IMR-90 (cell line): ENCODE measurements around the gene ITPK1. TPM values are rescaled to one million over a fixed set of nuclear protein-coding genes. Genes with fewer than 3 reads are reported as not detected.

ENCODE experiments used
- ATAC-seq: fragments of 200-7000 bp; cut with Tn5 transposase; 2 replicates; pipeline ENCODE4 v1.9.1; 2020; ENCODE audit warnings: low read depth, mild to moderate bottlenecking, moderate library complexity
- BruUV-seq: library from RNA; stranded (reverse); fragments of 400-500 nt; replicated peaks from 2 replicates; lab custom pipeline; 2021; lab: Mats Ljungman, UMichigan
- CTCF ChIA-PET: fragments of 300-600 bp; formaldehyde crosslinking; extraction: SDS; loops from one replicate; lab custom pipeline; 2021; ENCODE audit warnings: antibody characterized with exemption; lab: Yijun Ruan, JAX
- POLR2A ChIA-PET: fragments of 300-600 bp; sonication (Branson Sonifier 250); formaldehyde crosslinking; loops from one replicate; lab custom pipeline; 2022; ENCODE audit warnings: antibody characterized with exemption; ENCODE audit not compliant: unreplicated experiment; lab: Charles Lee
- DNase-seq: peaks from one replicate; pipeline ENCODE4 v3.0.0; 2013
- H2AFZ ChIP-seq: replicated peaks from 2 replicates; pipeline ENCODE3; 2013; ENCODE audit warnings: low read length, mild to moderate bottlenecking; ENCODE audit not compliant: poor library complexity
- H2AK5ac ChIP-seq: 2 replicates; pipeline ENCODE4 v1.6.1; 2013; ENCODE audit warnings: low read depth, low read length, inconsistent platforms
- H2AK9ac ChIP-seq: replicated peaks from 2 replicates; pipeline ENCODE3; 2013; ENCODE audit warnings: mild to moderate bottlenecking, low read depth, low read length, moderate library complexity; ENCODE audit not compliant: poor library complexity
- H2BK120ac ChIP-seq: 2 replicates; pipeline ENCODE4 v1.6.1; 2013; ENCODE audit warnings: low read depth, low read length, inconsistent platforms
- H2BK15ac ChIP-seq: 3 replicates; pipeline ENCODE4 v1.6.1; 2013; ENCODE audit warnings: low read depth, low read length, inconsistent platforms
- H2BK20ac ChIP-seq: 2 replicates; pipeline ENCODE4 v1.6.1; 2013; ENCODE audit warnings: low read depth, mild to moderate bottlenecking, inconsistent platforms, low read length, moderate library complexity
- H2BK5ac ChIP-seq: 2 replicates; pipeline ENCODE4 v1.6.1; 2013; ENCODE audit warnings: mild to moderate bottlenecking, low read depth, low read length, inconsistent platforms; ENCODE audit not compliant: poor library complexity, severe bottlenecking
- H3K14ac ChIP-seq: replicated peaks from 2 replicates; pipeline ENCODE4 v1.6.1; 2013; ENCODE audit warnings: low read depth, low read length, inconsistent platforms
- H3K18ac ChIP-seq: 2 replicates; pipeline ENCODE4 v1.6.1; 2013; ENCODE audit warnings: low read depth, low read length, control low read depth
- H3K23ac ChIP-seq: 2 replicates; pipeline ENCODE4 v1.6.1; 2013; ENCODE audit warnings: low read depth, low read length, inconsistent platforms
- H3K27ac ChIP-seq: 2 replicates; pipeline ENCODE4 v1.5.1; 2013; ENCODE audit warnings: mild to moderate bottlenecking, control low read depth, low read length; ENCODE audit not compliant: insufficient read depth
- H3K27me3 ChIP-seq: 2 replicates; pipeline ENCODE4 v1.6.1; 2013; ENCODE audit warnings: low read length; ENCODE audit not compliant: control insufficient read depth, insufficient read depth
- H3K36me3 ChIP-seq: 2 replicates; pipeline ENCODE4 v1.6.1; 2013; ENCODE audit warnings: low read length, mixed read lengths; ENCODE audit not compliant: control insufficient read depth, insufficient read depth
- H3K4ac ChIP-seq: 2 replicates; pipeline ENCODE4 v1.6.1; 2013; ENCODE audit warnings: low read depth, low read length, inconsistent platforms
- H3K4me1 ChIP-seq: 2 replicates; pipeline ENCODE4 v1.6.1; 2013; ENCODE audit warnings: low read length, mixed read lengths; ENCODE audit not compliant: control insufficient read depth, insufficient read depth
- H3K4me2 ChIP-seq: 2 replicates; pipeline ENCODE4 v1.6.1; 2013; ENCODE audit warnings: low read depth, mild to moderate bottlenecking, control low read depth, low read length, moderate library complexity
- H3K4me3 ChIP-seq: 2 replicates; pipeline ENCODE4 v1.5.1; 2013; ENCODE audit warnings: low read depth, mild to moderate bottlenecking, control low read depth, low read length, moderate library complexity; ENCODE audit not compliant: insufficient read depth
- H3K56ac ChIP-seq: 2 replicates; pipeline ENCODE4 v1.6.1; 2013; ENCODE audit warnings: low read length, inconsistent platforms; ENCODE audit not compliant: insufficient read depth; ENCODE audit errors: extremely low read depth
- H3K79me1 ChIP-seq, 2 experiments: 2 replicates each; pipeline ENCODE4 v1.6.1; 2013; ENCODE audit warnings: low read length in 2 of 2, inconsistent platforms in 1 of 2, low read depth in 1 of 2
- H3K9ac ChIP-seq: 2 replicates; pipeline ENCODE4 v1.6.1; 2013; ENCODE audit warnings: low read depth, low read length, control low read depth
- H3K9me1 ChIP-seq: 2 replicates; pipeline ENCODE4 v1.6.1; 2013; ENCODE audit warnings: low read length, inconsistent platforms; ENCODE audit not compliant: insufficient read depth
- H3K9me3 ChIP-seq: 2 replicates; pipeline ENCODE4 v1.6.1; 2013; ENCODE audit warnings: low read length; ENCODE audit not compliant: control insufficient read depth, insufficient read depth
- H4K20me1 ChIP-seq: 2 replicates; pipeline ENCODE4 v1.6.1; 2013; ENCODE audit warnings: low read length, inconsistent platforms; ENCODE audit not compliant: insufficient read depth
- H4K5ac ChIP-seq: 2 replicates; pipeline ENCODE4 v1.6.1; 2013; ENCODE audit warnings: mild to moderate bottlenecking, low read depth, low read length, control low read depth
- H4K8ac ChIP-seq, 2 experiments: 2 replicates each; pipeline ENCODE4 v1.6.1; 2013; ENCODE audit warnings: low read depth in 2 of 2, low read length in 2 of 2, control low read depth in 1 of 2, inconsistent platforms in 1 of 2
- H4K91ac ChIP-seq: 2 replicates; pipeline ENCODE4 v1.6.1; 2013; ENCODE audit warnings: low read depth, low read length, inconsistent platforms; ENCODE audit not compliant: insufficient read depth
- BHLHE40 ChIP-seq: fragments of 150-350 bp; IDR thresholded peaks from 2 replicates; pipeline ENCODE4 v1.6.1; 2016; ENCODE audit warnings: mild to moderate bottlenecking, low read depth, low read length
- CEBPB ChIP-seq: IDR thresholded peaks from 2 replicates; pipeline ENCODE4 v1.6.1; 2012; ENCODE audit warnings: low read depth, low read length, improper control_type of control experiment
- CHD1 ChIP-seq: IDR thresholded peaks from 2 replicates; pipeline ENCODE4 v1.6.1; 2012; ENCODE audit warnings: low read depth, low read length, improper control_type of control experiment
- MAFK ChIP-seq: IDR thresholded peaks from 2 replicates; pipeline ENCODE4 v1.6.1; 2012; ENCODE audit warnings: low read depth, low read length, improper control_type of control experiment
- MXI1 ChIP-seq: IDR thresholded peaks from 2 replicates; pipeline ENCODE4 v1.6.1; 2012; ENCODE audit warnings: low read depth, mild to moderate bottlenecking, low read length, moderate library complexity, borderline replicate concordance
- POLR2A ChIP-seq: IDR thresholded peaks from 2 replicates; pipeline ENCODE4 v1.6.1; 2012; ENCODE audit warnings: mild to moderate bottlenecking, low read depth, low read length
- RAD21 ChIP-seq: IDR thresholded peaks from 2 replicates; pipeline ENCODE4 v1.6.1; 2012; ENCODE audit warnings: low read length, improper control_type of control experiment
- RCOR1 ChIP-seq: IDR thresholded peaks from 2 replicates; pipeline ENCODE4 v1.6.1; 2012; ENCODE audit warnings: mild to moderate bottlenecking, low read length, improper control_type of control experiment; ENCODE audit not compliant: insufficient replicate concordance
- RFX5 ChIP-seq: IDR thresholded peaks from 2 replicates; pipeline ENCODE4 v1.8.0; 2012; ENCODE audit warnings: low read depth, mild to moderate bottlenecking, low read length, moderate library complexity
- SMC3 ChIP-seq: fragments of 150-350 bp; IDR thresholded peaks from 2 replicates; pipeline ENCODE4 v1.6.1; 2016; ENCODE audit warnings: low read depth, mild to moderate bottlenecking, antibody characterized with exemption, low read length, moderate library complexity
- WGBS, 2 experiments: methylation state at CpG; one replicate each; pipeline versions ENCODE4 v1.1.5 to v1.1.7; 2013; ENCODE audit warnings: missing lambda C conversion rate in 2 of 2; ENCODE audit not compliant: insufficient read length in 1 of 2; ENCODE audit errors: extremely low coverage in 2 of 2; 5-methylcytosine and 5-hydroxymethylcytosine counted together
- dilution Hi-C: fragments of 300-500 bp; cut with HindIII; formaldehyde crosslinking; loops from one replicate; pipeline ENCODE4 v1.14.3; 2018; ENCODE audit warnings: low sequenced_read_pairs; ENCODE audit not compliant: unreplicated experiment
- in situ Hi-C: fragments of 300-500 bp; cut with MboI; formaldehyde crosslinking; loops from 3 replicates; pipeline ENCODE4 v1.14.3; 2019; ENCODE audit warnings: low sequenced_read_pairs, inconsistent platforms, mixed read lengths
- intact Hi-C: fragments of 100-400 bp; cut with micrococcal nuclease; formaldehyde crosslinking; loops from 2 replicates; pipeline ENCODE4 v1.10.0; 2022
- polyA plus RNA-seq, 3 experiments: library from polyadenylated mRNA; depleted of rRNA; stranded (reverse); fragments of >200 nt; gene quantifications; 2 replicates each; pipeline ENCODE4 v1.2.3, GENCODE V29; 2012; ENCODE audit warnings: low replicate concordance in 1 of 3
- total RNA-seq: library from RNA; depleted of rRNA; stranded (reverse); fragments of >200 nt; gene quantifications from 2 replicates; pipeline ENCODE4 v1.2.3, GENCODE V29; 2012
- TF ChIP-seq, protein P1 (sequence below): conservative IDR thresholded peaks from 2 replicates; pipeline ENCODE4 v1.5.1; 2012; ENCODE audit warnings: mild to moderate bottlenecking, low read depth, low read length, improper control_type of control experiment
- TF ChIP-seq, protein P2 (sequence below): fragments of 150-350 bp; IDR thresholded peaks from 2 replicates; pipeline ENCODE4 v1.6.1; 2016; ENCODE audit warnings: low read depth, mild to moderate bottlenecking, low read length, moderate library complexity, borderline replicate concordance

ITPK1 gene
- total and polyA plus RNA-seq, 2 of the 4 experiments (the other 2 are of a cell fraction): 21.7 to 26.9 TPM

DNA sequence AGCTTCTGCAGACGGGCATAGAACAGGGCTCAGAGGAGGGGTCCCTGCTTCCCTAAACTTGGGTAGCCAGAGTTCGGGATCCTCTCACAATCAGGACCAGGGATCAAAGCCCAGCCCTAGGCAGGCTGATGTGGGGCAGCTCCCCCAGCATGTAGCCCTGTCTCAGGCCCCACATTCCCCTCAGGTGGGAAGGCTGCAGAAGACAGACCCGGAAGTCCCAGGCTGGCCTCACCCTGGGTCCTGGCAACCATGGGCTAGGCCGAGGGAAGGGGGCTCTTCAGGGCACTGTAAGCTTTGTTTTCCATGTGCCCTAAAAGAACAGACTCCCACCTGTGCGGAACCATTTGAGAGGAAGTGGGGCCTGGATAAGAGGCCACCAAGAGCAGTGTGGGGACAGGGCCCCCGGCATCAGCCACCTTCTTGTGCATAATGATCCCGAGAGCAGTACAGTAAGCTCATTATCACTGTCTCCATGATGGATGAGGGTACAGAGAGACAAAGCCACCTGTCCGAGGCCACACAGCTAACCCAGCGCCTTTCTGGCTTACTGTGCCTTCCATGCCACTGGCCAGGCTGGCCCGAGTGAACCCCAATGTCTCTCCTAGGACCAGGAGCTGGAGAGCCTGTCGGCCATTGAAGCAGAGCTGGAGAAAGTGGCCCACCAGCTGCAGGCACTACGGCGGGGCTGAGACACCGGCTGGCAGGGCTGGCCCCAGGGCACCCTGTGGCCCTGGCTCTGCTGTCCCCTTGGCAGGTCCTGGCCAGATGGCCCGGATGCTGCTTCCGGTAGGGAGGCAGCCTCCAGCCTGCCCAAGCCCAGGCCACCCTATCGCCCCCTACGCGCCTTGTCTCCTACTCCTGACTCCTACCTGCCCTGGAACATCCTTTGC lies 181.3 kb downstream of the ITPK1 start:
- peaks cover 2% of the 10 kb centered on the region; the same call in 1 of the 2 replicates for H3K9me1 ChIP-seq
- H4K8ac ChIP-seq: no peak overlapping the region
- H2AK5ac ChIP-seq: no peak overlapping the region
- dilution Hi-C loops (no loop called here), intact Hi-C loops (no loop called here), in situ Hi-C loops (no loop called here)
- no peaks in the 10 kb centered on the region for H3K9me3 ChIP-seq
- no peak overlapping the region for H3K4ac ChIP-seq
- no peak for TF ChIP-seq MAFK
- TF ChIP-seq POLR2A: no peak
- TF ChIP-seq CHD1: no peak
- TF ChIP-seq RCOR1: no peak
- TF ChIP-seq, protein P1, sequence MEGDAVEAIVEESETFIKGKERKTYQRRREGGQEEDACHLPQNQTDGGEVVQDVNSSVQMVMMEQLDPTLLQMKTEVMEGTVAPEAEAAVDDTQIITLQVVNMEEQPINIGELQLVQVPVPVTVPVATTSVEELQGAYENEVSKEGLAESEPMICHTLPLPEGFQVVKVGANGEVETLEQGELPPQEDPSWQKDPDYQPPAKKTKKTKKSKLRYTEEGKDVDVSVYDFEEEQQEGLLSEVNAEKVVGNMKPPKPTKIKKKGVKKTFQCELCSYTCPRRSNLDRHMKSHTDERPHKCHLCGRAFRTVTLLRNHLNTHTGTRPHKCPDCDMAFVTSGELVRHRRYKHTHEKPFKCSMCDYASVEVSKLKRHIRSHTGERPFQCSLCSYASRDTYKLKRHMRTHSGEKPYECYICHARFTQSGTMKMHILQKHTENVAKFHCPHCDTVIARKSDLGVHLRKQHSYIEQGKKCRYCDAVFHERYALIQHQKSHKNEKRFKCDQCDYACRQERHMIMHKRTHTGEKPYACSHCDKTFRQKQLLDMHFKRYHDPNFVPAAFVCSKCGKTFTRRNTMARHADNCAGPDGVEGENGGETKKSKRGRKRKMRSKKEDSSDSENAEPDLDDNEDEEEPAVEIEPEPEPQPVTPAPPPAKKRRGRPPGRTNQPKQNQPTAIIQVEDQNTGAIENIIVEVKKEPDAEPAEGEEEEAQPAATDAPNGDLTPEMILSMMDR: no peak
- no peak for TF ChIP-seq MXI1
- no peak for TF ChIP-seq RAD21
- TF ChIP-seq RFX5: no peak
- no peak for TF ChIP-seq CEBPB
- no peak for TF ChIP-seq BHLHE40
- TF ChIP-seq, protein P2, sequence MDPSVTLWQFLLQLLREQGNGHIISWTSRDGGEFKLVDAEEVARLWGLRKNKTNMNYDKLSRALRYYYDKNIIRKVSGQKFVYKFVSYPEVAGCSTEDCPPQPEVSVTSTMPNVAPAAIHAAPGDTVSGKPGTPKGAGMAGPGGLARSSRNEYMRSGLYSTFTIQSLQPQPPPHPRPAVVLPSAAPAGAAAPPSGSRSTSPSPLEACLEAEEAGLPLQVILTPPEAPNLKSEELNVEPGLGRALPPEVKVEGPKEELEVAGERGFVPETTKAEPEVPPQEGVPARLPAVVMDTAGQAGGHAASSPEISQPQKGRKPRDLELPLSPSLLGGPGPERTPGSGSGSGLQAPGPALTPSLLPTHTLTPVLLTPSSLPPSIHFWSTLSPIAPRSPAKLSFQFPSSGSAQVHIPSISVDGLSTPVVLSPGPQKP: no peak
- TF ChIP-seq SMC3: no peak
- H3K27ac ChIP-seq: no peak overlapping the region
- no peaks in the 10 kb centered on the region for H3K4me1 ChIP-seq
- no peak overlapping the region for H3K4me2 ChIP-seq
- no peak overlapping the region for H2BK120ac ChIP-seq
- no peak for DNase-seq
- no peaks in the 10 kb centered on the region; the same call in 1 of the 2 replicates for H3K27me3 ChIP-seq
- no peak overlapping the region for H3K14ac ChIP-seq
- H4K20me1 ChIP-seq: no peaks in the 10 kb centered on the region
- no peak overlapping the region for H3K23ac ChIP-seq
- no peak overlapping the region for H4K5ac ChIP-seq
- H3K36me3 ChIP-seq: no peaks in the 10 kb centered on the region
- no peak overlapping the region for H4K91ac ChIP-seq
- H2AFZ ChIP-seq: no peak overlapping the region
- no peak for ATAC-seq
- no peak overlapping the region for H3K4me3 ChIP-seq
- H3K18ac ChIP-seq: no peak overlapping the region
- BruUV-seq: no TSS peak
- no peak overlapping the region for H2BK5ac ChIP-seq
- WGBS, 2 experiments: 52% methylated on average over 4 of the region's 19 CpGs; no CpG with 5 or more reads in 1 of the 2 experiments
- CTCF ChIA-PET: no interaction called here
- H2BK20ac ChIP-seq: no peak overlapping the region
- POLR2A ChIA-PET: no interaction called here
- H3K79me1 ChIP-seq: no peaks in the 10 kb centered on the region
- no peak overlapping the region for H2AK9ac ChIP-seq
- H3K56ac ChIP-seq: no peak overlapping the region
- H2BK15ac ChIP-seq: no peak overlapping the region
- H3K9ac ChIP-seq: no peak overlapping the region
